Ovary (tissue), 3 donors: Measurements from ENCODE around the gene TAF11L3.
"Not testable (repeated sequence)": the region's sequence is repeated elsewhere in the genome, so short reads cannot be mapped to it uniquely, and the experiment has no call there.

Experiments used
- EP300 ChIP-seq: sonication (generic); formaldehyde crosslinking; IDR thresholded peaks from one replicate; pipeline ENCODE4 v1.6.1; 2017; ENCODE audit warnings: antibody characterized with exemption
- POLR2A ChIP-seq: fragments of 450-650 bp; IDR thresholded peaks from one replicate; pipeline ENCODE4 v1.6.1; 2017; ENCODE audit warnings: antibody characterized with exemption, mild to moderate bottlenecking, moderate library complexity
- TF ChIP-seq, protein P1 (sequence below), 3 donors: fragments of 450-650 bp in 2 of 3; fragments of 200-600 bp in 1 of 3; IDR thresholded peaks; one replicate each; pipeline versions ENCODE4 v1.5.1 to v1.8.0; 2016 to 2022; ENCODE audit warnings: antibody characterized with exemption in 3 of 3, mild to moderate bottlenecking in 1 of 3
- donor health status: DM: no; HTN: no; CAD: no.

DNA sequence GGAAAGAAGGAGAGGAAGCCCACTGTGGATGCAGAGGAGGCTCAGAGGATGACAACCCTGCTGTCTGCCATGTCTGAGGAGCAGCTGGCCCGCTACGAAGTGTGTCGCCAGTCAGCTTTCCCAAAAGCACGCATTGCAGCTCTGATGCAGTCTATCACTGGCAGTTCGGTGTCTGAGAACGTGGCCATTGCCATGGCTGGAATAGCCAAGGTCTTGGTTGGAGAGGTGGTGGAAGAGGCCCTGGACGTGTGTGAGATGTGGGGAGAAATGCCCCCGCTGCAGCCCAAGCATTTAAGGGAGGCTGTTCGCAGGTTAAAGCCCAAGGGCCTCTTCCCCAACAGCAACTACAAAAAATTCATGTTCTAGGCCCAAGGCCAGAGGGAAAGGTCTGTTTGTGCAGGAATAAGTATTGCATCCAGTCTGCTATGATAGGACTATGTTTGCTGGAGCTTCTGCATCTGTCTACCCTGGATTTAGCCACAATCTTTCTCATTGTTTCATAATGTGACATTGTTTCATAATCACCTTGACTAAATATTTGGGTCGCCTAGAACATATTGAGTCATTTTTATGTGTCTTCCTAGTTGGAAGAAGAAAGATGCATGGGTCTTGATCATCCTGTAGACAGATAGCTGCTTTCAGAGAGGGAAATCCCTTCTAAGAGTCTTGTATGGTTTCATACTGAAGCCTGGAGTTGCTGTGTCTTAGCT lies 31.5 kb upstream of the TAF11L3 start:
- TF ChIP-seq, protein P1, sequence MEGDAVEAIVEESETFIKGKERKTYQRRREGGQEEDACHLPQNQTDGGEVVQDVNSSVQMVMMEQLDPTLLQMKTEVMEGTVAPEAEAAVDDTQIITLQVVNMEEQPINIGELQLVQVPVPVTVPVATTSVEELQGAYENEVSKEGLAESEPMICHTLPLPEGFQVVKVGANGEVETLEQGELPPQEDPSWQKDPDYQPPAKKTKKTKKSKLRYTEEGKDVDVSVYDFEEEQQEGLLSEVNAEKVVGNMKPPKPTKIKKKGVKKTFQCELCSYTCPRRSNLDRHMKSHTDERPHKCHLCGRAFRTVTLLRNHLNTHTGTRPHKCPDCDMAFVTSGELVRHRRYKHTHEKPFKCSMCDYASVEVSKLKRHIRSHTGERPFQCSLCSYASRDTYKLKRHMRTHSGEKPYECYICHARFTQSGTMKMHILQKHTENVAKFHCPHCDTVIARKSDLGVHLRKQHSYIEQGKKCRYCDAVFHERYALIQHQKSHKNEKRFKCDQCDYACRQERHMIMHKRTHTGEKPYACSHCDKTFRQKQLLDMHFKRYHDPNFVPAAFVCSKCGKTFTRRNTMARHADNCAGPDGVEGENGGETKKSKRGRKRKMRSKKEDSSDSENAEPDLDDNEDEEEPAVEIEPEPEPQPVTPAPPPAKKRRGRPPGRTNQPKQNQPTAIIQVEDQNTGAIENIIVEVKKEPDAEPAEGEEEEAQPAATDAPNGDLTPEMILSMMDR (IDR thresholded peaks at IDR 0.05) = not testable (repeated sequence)
- TF ChIP-seq POLR2A, EP300: not testable (repeated sequence)
